HT1080 (cell line): Measurements from ENCODE around the gene TKT. TPM values are rescaled to one million over a fixed set of nuclear protein-coding genes. Genes with fewer than 3 reads are reported as not detected.
A peak's percentile ranks its signal among the peaks of the same experiment; 100 is the strongest.
"Not testable (repeated sequence)": the region's sequence is repeated elsewhere in the genome, so short reads cannot be mapped to it uniquely, and the experiment has no call there.

ENCODE experiments used
- DNase-seq: peaks from one replicate; pipeline ENCODE4 v3.0.0-alpha.2; 2015; ENCODE audit warnings: low read depth
- polyA plus RNA-seq, 2 experiments: library from polyadenylated mRNA; depleted of rRNA; stranded (reverse); fragments of >200 nt; gene quantifications; 2 replicates each; pipeline ENCODE4 v1.2.3, GENCODE V29; 2015
- total RNA-seq: library from RNA; depleted of rRNA; stranded (reverse); fragments of >200 nt; shearing (Covaris generic); gene quantifications from 2 replicates; pipeline ENCODE4 v1.2.3, GENCODE V29; 2014; rRNA removed

TKT gene, protein sequence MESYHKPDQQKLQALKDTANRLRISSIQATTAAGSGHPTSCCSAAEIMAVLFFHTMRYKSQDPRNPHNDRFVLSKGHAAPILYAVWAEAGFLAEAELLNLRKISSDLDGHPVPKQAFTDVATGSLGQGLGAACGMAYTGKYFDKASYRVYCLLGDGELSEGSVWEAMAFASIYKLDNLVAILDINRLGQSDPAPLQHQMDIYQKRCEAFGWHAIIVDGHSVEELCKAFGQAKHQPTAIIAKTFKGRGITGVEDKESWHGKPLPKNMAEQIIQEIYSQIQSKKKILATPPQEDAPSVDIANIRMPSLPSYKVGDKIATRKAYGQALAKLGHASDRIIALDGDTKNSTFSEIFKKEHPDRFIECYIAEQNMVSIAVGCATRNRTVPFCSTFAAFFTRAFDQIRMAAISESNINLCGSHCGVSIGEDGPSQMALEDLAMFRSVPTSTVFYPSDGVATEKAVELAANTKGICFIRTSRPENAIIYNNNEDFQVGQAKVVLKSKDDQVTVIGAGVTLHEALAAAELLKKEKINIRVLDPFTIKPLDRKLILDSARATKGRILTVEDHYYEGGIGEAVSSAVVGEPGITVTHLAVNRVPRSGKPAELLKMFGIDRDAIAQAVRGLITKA
- total RNA-seq = 631 and 1,008 TPM in 2 replicates
- polyA plus RNA-seq (2015; cell fraction: cytosol; rRNA removed) = 538 and 610 TPM in 2 replicates
- 769 and 770 TPM in 2 replicates for polyA plus RNA-seq (2015; cell fraction: nucleus; rRNA removed)

DNA sequence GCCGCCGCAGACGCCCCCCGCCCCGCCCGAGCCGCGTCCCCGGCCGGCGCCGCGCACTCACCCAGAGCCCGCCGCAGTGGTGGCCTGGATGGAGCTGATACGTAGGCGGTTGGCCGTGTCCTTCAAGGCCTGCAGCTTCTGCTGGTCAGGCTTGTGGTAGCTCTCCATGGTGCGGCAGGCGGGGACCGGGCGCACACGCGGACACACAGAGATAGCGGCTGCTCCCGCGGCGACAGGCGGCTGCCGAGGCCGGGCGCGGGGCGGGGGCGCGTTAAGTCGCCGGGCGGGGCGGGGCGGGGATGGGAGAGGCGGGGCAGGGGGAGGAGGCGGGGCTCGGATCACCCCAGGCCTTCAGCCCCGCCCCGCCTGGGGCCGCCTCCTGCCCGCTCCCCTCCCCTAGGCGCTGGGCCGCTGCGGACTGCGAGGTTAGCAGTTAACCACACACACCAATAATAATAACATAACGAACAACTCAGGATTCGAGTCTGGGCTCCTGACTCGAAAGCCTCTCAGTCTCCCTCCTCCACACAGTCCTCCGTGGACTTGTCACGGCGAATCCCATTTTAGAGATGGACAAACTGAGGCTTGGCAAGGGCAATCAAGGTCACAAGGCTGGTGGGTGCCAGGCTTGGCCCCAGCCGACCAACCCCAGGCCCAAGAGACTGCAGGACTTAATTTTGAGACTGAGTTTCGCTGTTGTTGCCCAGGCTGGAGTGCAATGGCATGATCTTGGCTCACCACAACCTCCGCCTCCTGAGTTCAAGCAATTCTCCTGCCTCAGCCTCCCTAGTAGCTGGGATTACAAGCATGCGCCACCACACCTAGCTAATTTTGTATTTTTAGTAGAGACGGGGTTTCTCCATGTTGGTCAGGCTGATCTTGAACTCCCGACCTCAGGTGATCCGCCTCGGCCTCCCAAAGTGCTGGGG, at the start of gene TKT:
Gene TKT (minus strand): TSS at position 248 of the 929 bp plus-strand sequence. CDS start 80 bp downstream, at position 168.
- DNase-seq = peak; percentile 65

DNA sequence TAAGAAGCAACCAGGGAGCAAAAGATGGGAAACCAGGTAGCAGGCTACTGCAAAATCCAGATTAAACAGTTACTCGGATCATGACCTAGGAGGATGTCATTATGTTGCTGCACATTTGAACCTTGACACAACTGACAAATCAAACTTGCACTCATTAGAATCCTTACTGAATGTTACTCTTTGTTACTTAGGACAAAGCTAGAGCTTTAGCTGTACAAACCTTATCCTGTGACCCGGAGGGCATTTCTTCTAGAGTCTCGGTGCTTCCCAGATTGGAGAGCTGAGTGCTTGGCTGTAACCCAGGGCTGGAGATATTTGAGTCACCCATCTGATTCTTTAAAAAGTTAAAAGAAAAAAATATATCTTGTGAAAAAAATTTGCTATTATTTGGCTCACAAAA, 48.1 kb upstream of the TKT start:
- DNase-seq = no peak

DNA sequence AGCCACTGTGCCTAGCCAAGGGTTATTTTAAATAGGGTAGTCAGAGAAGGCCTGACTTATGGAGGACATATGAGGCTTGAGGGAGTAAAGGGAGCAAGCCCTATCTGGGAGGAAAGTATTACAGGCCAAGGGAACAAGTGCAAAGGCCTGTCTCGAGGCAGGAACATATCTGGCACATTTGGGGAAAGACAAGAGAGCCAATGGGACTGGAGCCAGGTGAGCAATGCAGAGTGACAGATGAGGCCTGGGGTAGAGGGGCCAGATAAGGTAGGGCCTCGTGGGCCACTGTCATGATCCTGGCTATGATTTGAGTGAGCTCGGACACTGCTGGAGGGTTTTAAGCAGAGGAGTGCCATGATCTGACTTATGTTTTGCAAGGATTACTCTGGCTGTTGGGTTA, 47.7 kb upstream of the TKT start:
- DNase-seq = no peak

DNA sequence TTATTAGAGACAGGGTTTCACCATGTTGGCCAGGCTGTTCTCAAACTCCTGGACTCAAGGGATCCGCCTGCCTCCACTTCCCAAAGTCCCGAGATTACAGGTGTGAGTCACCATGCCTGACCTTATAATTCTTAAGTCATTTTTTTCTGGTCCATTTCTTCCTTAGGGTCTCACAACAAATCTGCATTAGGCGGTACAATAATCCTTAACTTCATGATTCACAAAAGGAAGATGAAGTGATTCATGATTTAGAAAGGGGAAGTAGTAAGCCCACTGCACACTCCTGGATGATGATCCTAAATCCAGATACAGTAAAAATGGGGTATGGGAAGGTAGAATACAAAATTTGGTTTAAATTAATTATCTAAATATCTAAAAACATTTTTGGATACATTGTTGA, 45.0 kb upstream of the TKT start:
- DNase-seq = no peak

DNA sequence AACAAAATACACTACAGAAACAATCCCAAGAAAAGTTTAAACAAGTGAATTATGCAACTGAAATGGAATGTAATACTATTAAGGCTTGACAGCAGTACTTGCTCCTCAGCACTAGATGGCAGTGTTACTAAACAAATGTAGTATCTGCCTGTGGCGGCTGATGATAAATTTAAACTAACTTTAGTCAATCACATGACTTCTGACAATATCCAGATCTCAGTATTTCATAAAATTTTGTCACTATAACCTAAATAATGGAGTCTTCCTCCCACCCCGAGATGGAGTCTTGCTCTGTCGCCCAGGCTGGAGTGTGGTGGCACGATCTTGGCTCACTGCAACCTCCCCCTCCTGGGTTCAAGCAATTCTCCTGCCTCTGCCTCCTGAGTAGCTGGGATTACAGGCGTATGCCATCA, 43.8 kb upstream of the TKT start:
- peak; percentile 21 for DNase-seq

DNA sequence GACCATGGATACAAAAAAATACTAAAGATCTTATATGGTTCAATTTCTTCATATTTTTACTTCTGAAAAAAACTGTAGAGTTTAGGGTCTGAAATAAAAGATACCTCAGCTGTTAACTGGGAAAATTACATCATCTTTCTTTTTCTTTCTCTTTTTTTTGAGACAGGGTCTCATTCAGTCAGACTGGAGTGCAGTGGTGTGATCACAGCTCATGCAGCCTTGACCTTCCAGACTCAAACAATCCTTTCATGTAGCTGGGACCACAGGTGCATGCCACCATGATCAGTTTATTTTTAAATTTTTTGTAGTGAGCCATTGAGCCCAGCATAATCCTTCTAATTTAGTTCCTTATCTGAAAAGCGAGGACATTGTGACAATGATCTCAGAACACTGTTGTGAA, 39.6 kb upstream of the TKT start:
- no peak for DNase-seq

DNA sequence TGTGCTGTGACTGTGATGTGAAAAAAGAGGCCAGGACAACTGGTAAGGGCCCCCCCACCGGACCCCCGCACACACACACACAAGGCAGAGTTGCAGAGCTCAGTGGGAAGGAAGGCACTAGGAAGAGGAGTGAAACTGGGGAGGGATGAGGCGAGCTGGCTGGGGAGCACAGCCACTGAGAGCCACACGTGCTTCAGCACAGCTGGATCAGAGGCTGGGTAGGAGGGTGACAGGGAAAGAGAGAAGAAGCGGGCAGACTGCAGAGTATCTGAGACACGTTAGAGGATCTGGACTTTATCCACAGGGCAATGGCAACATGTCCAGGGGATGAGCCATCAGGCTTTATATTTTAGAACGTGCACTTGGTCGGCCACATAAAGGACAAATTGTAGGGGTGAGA, 38.0 kb upstream of the TKT start:
- DNase-seq = no peak

DNA sequence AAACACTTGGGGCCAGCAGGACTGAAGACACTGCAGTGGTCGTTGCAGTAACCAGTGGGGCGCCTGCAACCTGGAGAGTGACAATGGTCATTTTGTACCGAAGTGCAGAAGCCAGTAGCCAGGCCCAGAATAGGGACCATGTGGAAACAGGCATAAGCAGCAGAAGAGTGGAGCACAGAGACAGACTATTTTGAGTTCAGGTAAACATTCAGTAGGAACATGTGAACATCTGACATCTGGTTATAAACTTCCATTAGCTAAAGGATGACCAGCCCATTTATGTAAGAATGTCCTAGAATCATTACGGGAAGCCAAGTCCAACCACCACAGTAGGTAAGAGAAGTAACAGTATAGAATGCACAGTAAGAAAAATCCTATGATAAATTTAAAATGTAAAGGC, 32.4 kb upstream of the TKT start:
- DNase-seq = no peak

DNA sequence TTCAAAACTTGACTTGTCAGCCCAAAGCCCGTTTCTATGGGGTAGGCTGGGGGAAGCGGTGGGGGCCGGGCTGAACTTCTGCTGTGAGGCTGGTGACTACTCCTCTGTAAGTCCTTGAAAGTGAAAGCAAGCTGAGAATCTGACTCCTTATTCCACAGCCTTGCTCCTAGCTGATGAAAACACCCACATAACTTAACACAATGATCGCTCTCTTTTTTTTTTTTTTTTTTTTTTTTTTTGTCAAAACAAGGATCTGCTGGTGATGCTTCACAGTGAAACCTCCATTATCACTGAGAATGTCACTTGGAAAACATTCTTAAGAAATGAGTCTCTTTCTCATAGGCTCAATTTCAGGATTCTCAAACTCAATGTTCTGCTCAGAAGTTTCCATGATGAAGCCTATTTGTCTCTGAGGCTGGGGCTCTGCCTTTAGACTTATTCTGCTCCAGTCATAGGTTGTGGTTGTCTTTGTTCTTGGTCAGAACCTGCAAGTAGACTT, 31.4 kb upstream of the TKT start:
- no peak for DNase-seq

DNA sequence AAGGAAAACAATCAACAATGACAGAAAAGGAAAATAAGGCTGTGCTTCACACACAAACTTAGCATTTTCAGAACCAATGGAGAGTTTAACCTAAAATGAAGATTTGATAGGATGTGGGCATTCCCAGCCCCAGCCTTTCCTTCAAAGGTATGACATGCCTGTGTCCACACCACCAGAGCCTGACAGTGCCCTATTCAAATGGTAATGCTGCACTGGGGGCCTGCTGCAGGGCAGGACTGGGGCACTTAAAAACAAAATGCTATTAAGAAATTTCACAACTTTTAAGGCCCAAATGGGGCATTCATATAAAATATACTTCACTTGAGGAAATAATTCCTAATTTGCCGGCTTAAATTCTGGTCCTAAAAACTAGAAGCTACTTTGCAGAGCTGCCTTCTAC, 30.9 kb upstream of the TKT start:
- DNase-seq = no peak

DNA sequence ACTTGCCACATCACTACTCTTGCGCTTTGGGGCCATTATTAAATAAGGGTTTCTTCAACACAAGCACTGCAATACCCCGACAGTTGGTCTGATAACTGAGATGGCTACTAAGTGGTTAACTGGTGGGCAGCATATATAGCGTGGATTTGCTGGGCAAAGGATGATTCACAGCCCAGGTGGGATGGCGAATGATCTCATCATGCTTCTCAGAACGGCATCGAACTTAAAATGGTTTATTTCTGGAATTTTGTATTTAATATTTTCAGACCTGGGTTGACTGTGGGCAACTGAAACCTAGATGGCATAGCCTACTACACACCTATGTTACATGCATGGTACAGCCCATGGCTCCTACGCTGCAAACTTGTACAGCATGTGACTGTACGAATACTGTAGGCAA, 26.8 kb upstream of the TKT start:
- DNase-seq = no peak

DNA sequence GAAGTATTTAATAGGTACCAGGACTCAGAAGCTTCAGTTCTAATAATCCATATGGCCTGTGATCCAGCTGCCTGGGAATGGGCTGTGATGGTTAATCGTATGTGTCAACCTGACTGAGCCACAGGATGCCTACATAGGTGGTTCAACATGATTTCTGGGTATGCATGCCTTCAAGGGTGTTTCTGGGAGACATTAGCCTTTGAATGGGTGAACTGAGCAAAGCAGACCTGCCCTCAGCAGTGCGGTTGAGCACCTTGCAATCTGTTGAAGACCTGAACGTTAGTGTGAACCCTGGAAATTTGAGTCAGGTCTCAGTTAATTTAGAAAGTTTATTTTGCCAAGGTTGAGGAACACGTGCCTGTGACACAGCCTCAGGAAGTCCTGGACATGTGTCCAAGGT, 22.8 kb upstream of the TKT start:
- DNase-seq = no peak

DNA sequence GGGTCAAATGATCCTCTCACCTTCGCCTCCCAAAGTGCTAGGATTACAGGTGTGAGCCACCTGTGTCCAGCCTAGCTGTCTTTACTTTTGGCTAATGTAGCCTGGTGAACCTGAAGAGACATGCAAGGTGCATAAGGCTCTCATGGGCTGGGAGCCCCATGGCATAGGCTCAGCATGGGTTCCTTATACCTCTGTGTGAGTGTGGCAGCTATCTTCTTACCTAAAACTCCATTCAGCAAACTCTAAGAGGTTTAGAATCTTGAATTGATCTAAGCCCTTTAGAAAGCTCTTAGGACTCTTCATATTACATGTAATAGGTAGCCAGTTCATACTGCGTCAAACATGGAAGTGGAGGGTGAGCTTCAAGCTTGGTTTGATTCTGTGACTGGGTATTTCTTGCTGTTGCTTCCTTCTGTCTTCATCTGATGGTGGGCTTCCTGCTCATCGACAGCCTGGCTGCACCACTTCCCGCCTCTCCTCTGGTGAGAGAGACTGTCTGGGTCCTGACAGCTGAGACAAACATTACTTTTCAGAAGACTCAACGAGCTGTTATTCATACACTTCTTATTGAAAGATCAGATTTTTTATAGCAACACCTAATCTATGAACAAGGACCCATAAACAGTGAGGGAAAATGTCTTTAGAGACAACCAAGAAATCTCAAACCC, 19.2 kb upstream of the TKT start:
- DNase-seq = no peak

DNA sequence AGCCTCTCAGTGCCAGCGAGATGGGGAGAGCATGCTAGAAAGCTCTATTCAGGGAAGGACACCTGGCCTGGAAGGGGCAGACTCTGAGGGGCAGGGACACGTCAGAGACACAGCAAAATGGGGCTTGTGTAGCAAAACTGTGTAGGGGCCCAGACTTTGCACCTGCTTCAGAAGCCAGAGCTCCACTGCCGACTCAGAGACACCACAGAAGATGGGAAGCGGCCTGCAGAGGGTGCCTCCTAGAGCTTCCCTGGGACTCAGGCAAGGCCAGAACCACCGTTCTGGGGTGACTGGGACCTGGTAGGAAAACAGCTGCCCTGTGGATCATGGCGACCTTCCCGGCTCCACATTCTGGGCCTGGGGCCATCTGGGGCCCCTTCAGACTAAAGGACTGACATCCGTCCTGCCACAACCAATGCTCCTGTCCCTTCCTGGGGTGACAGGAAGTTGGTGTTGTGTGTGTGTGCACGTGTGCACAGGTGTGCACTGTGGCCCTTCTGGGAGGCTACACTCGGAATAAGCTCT, 17.4 kb upstream of the TKT start:
- DNase-seq = no peak

DNA sequence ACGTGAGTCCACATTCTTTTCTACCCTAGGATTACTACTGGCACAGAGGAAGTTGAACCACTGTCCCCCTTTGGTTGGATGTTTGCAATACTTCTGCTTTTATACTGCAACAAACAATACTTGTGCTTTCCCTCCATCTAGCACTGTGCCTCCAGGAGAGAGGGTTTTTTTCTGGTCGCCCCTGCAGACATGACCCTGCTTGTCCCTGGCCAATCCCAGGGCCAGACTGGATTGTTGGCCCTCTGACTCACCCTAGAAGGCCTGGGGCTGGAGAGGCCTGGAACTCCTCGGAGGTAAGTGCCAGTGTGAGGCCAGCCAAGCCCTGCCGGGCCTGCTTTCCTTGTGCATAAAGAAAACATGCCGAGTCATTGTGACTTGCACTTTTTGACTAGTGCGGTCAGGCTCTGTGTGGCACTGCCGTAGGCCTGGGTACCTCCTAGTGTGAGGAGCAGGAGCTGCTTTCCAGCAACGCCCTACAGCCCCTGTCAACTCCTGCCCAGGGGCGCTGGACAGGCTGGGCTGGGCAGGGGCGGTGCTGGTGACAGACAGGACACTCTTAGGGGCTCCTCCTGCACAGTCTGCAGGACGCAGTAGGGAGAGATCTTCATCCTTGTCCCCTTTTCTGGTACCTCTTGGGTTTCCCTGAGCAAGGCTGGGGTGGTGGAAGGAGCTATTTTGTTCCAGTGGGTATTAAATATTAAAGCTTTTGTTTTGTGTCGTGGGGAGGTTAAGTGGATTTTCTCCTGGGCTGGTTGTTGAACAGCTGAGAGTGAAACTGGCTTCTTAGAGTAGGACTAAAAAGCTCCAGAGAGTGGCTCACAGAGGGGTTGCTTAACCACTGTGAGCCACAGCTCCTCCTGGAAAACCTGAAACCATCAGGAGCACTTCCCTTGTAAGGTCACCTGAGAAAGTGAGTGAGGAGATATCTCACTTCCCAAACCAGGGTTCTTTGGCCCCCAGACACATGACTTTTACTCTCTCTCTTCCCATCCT, 14.4 kb upstream of the TKT start:
- peak; percentile 99 for DNase-seq

DNA sequence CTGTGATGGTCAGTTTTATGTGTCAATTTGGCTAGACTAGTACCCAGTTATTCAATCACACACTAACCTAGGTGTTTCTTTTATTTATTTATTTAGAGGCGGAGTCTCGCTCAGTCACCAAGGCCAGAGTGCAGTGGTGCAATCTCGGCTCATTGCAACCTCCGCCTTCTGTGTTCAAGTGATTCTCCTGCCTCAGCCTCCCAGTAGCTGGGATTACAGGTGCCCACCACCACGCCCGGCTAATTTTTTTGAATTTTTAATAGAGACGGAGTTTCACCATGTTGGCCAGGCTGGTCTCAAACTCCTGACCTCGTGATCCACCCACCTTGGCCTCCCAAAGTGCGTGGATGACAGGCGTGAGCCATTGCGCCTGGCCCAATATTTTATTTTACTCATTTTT, 13.4 kb upstream of the TKT start:
- not testable (repeated sequence) for DNase-seq

DNA sequence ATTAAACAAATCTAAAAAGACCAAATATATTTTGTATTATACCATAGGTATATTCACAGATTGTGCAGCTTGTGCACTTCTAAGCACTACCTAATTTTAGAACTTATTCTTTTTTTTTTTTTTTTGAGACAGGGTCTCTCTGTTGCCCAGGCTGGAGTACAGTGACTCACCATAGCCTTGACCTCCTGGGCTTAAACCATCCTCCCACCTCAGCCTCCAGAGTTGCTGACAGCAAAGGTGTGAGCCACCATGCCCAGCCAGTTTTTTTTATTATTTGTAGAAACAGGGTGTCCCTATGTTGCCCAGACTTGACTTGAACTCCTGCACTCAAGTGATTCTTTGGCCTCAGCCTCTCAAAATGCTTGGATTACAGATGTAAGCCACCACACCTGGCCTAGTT, 11.9 kb upstream of the TKT start:
- DNase-seq = no peak

DNA sequence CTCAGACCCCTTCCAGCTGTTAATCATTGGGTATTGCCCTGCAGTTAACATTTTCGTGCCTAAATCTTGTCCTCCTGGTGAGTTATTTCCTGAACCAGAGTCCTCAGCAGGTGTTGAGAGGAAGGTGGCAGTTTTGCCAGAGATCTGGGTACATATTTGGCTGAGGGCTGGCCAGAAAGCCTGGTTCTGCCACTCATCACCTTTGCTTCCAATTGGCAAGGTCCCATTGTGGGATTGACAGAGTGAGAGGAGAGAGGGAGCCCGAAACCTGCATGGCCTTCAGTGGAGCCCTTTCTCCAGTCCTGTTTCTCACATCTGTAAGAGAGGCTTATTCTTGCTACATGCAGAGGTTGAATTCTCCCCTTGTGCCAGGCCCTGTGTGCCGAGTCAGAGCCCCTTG, 8.9 kb upstream of the TKT start:
- DNase-seq = no peak

DNA sequence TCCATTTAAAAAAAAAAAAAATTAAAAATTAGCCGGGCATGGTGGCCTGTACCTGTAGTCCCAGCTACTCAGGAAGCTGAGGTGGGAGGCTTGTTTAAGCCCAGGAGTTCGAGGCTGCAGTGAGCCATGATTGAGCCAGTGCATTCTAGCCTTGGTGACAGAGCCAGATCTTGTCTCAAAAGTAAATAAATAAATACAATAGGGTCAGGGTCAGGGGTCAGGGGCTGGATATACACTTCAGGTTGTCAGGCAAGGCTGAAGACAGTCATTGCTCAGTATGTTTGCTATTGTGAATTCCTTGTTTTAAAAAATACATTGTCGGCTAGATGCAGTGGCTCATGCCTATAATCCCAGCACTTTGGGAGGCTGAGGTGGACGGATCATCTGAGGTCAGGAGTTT, 8.1 kb upstream of the TKT start:
- DNase-seq = no peak

DNA sequence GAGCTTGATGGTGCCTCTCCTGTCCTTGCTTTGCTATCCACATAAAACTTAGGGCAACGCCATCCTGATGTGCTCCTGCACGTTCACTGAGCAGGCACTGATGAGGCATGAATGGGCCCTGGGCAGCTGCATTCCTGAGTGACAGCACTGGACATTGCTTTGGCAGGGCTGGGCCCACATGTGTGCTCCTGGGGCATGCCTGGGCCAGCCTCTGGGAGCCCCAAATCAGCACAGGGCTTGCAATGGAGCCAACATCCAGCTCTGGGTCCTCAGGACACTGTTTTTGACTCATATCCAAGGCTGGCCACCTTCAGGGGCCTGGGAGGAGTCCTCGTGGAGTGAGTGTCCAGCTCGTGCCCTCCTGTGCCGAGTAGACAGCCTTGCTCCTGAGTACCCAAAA, 5.9 kb upstream of the TKT start:
- DNase-seq = no peak
